Left forelimb (tissue), 1 donor: Measurements from ENCODE around the gene BEST4.
"Not testable (repeated sequence)": the region's sequence is repeated elsewhere in the genome, so short reads cannot be mapped to it uniquely, and the experiment has no call there.

ENCODE experiments used
- DNase-seq: peaks from one replicate; pipeline ENCODE4 v3.0.0-alpha.2; 2018; ENCODE audit warnings: low spot score

BEST4 gene

GRCh38 chr1:44802306-44803061 lies 14.5 kb upstream of the BEST4 start:
- DNase-seq, result no peak

GRCh38 chr1:44801491-44802305 lies 13.7 kb upstream of the BEST4 start:
- no peak for DNase-seq

GRCh38 chr1:44799770-44800584 lies 12.0 kb upstream of the BEST4 start, which contains the start of gene PLK3:
TSS of gene PLK3 (plus strand) at chr1:44800377. CDS start at chr1:44800464, 87 bp downstream.
- peak; percentile 99 for DNase-seq

GRCh38 chr1:44798481-44799365 lies 10.8 kb upstream of the BEST4 start:
- DNase-seq, result no peak

- DNase-seq, result not testable (repeated sequence)
Measured at GRCh38 chr1:44797886-44798285, 9.9 kb upstream of the BEST4 start.

- DNase-seq, result no peak
Measured at GRCh38 chr1:44792736-44793502, 4.9 kb upstream of the BEST4 start.

- no peak for DNase-seq
Measured at GRCh38 chr1:44790968-44791801, 3.2 kb upstream of the BEST4 start.

GRCh38 chr1:44787506-44787905 lies 464 bp downstream of the BEST4 start:
- no peak for DNase-seq

GRCh38 chr1:44786841-44787426 lies 1.0 kb downstream of the BEST4 start:
- DNase-seq, result no peak

GRCh38 chr1:44786138-44786840 lies 1.7 kb downstream of the BEST4 start:
- DNase-seq, result peak; percentile 82

- no peak for DNase-seq
Measured at GRCh38 chr1:44785501-44786137, 2.4 kb downstream of the BEST4 start.

GRCh38 chr1:44785029-44785380 lies 3.0 kb downstream of the BEST4 start:
- DNase-seq, result no peak

- DNase-seq, result no peak
Measured at GRCh38 chr1:44784094-44785028, 3.6 kb downstream of the BEST4 start.

GRCh38 chr1:44783697-44784093 lies 4.3 kb downstream of the BEST4 start:
- DNase-seq, result no peak

GRCh38 chr1:44780583-44781121 lies 7.3 kb downstream of the BEST4 start:
- DNase-seq, result no peak

GRCh38 chr1:44778705-44779576 lies 9.0 kb downstream of the BEST4 start:
- no peak for DNase-seq
